Chondrocyte (in vitro differentiated cells): Measurements from ENCODE around the gene NACC1. TPM values are rescaled to one million over a fixed set of nuclear protein-coding genes. Genes with fewer than 3 reads are reported as not detected.

Source experiments
- DNase-seq: peaks from one replicate; pipeline ENCODE4 v3.0.0; 2021; ENCODE audit warnings: mixed read lengths, low spot score
- H3K27ac Mint-ChIP-seq: one replicate; pipeline ENCODE4 v1.8.0; 2021; ENCODE audit warnings: mild to moderate bottlenecking, moderate library complexity, mixed read lengths; ENCODE audit not compliant: unreplicated experiment
- H3K27me3 Mint-ChIP-seq: 2 replicates; pipeline ENCODE4 v1.8.0; 2021; ENCODE audit warnings: low read depth, mixed read lengths
- H3K36me3 Mint-ChIP-seq: 2 replicates; pipeline ENCODE4 v1.8.0; 2021; ENCODE audit warnings: low read depth, mixed read lengths
- H3K4me1 Mint-ChIP-seq: 2 replicates; pipeline ENCODE4 v1.8.0; 2021; ENCODE audit warnings: low read depth, mild to moderate bottlenecking, mixed read lengths
- H3K4me3 Mint-ChIP-seq: one replicate; pipeline ENCODE4 v1.8.0; 2021; ENCODE audit warnings: mild to moderate bottlenecking, moderate library complexity, mixed read lengths; ENCODE audit not compliant: unreplicated experiment
- H3K9me3 Mint-ChIP-seq: 2 replicates; pipeline ENCODE4 v1.8.0; 2021; ENCODE audit warnings: low read depth, mixed read lengths
- CTCF ChIP-seq: fragments of 200-600 bp; sonication (generic); IDR thresholded peaks from 2 replicates; pipeline ENCODE4 v1.5.0; 2021; ENCODE audit warnings: antibody characterized with exemption, mild to moderate bottlenecking, moderate library complexity
- total RNA-seq: library from RNA; stranded (reverse); gene quantifications from 3 replicates; pipeline ENCODE4 v1.2.1, GENCODE V29; 2021

NACC1 gene
- total RNA-seq, 1 donor from 2014 or later = 47.3 TPM

GRCh38 chr19:13155472-13156359, 37.7 kb downstream of the NACC1 start:
- TF ChIP-seq CTCF = no peak
- no peak for DNase-seq
- Mint-ChIP-seq H3K27me3 (no peaks in the 10 kb centered on the region), H3K9me3 (no peaks in the 10 kb centered on the region), H3K4me1 (peaks cover 16% of the 10 kb centered on the region), H3K4me3 (peak overlapping the region; percentile 99), H3K27ac (peak overlapping the region; percentile 93), H3K36me3 (peaks cover 6% of the 10 kb centered on the region)

- TF ChIP-seq CTCF = no peak
- H3K27me3 Mint-ChIP-seq = no peaks in the 10 kb centered on the region
- DNase-seq = no peak
- no peaks in the 10 kb centered on the region for H3K36me3 Mint-ChIP-seq
- H3K4me1 Mint-ChIP-seq = peaks cover 36% of the 10 kb centered on the region
- H3K9me3 Mint-ChIP-seq = no peaks in the 10 kb centered on the region
- no peak overlapping the region for H3K27ac Mint-ChIP-seq
- H3K4me3 Mint-ChIP-seq = no peak overlapping the region
Observed at GRCh38 chr19:13159713-13160112, 41.6 kb downstream of the NACC1 start.

- Mint-ChIP-seq H3K27ac (no peak overlapping the region), H3K27me3 (no peaks in the 10 kb centered on the region), H3K36me3 (no peaks in the 10 kb centered on the region), H3K9me3 (no peaks in the 10 kb centered on the region), H3K4me1 (peaks cover 39% of the 10 kb centered on the region), H3K4me3 (no peak overlapping the region)
- no peak for DNase-seq
- TF ChIP-seq CTCF = no peak
Observed at GRCh38 chr19:13160557-13160956, 42.5 kb downstream of the NACC1 start.

- Mint-ChIP-seq H3K4me1 (peaks cover 51% of the 10 kb centered on the region), H3K27ac (peak overlapping the region; percentile 98), H3K4me3 (peak overlapping the region; percentile 55), H3K36me3 (no peaks in the 10 kb centered on the region), H3K9me3 (no peaks in the 10 kb centered on the region), H3K27me3 (no peaks in the 10 kb centered on the region)
- no peak for TF ChIP-seq CTCF
- DNase-seq = no peak
Observed at GRCh38 chr19:13162724-13163608, 44.9 kb downstream of the NACC1 start.
